Erythroblast (primary cell): Measurements from ENCODE around the gene SH2B2.

Source experiments
- GATA1 ChIP-seq: IDR thresholded peaks from 2 replicates; pipeline ENCODE4 v1.6.1; 2011; ENCODE audit warnings: low read depth, mild to moderate bottlenecking, control low read depth, low read length, moderate library complexity
- POLR2A ChIP-seq: IDR thresholded peaks from 2 replicates; pipeline ENCODE4 v1.6.1; 2011; ENCODE audit warnings: mild to moderate bottlenecking, low read length

- TF ChIP-seq POLR2A = no peak
- TF ChIP-seq GATA1 = no peak
Measured at GRCh38 chr7:102318482-102318971, 31.9 kb downstream of the SH2B2 start.
